C4-2B (cell line): ENCODE results near the gene BHMT2.

Source experiments
- ZFX ChIP-seq: fragments of 450-650 bp; IDR thresholded peaks from 2 replicates; pipeline ENCODE4 v1.6.1; 2017
- TF ChIP-seq, protein P1 (sequence below): fragments of 450-650 bp; conservative IDR thresholded peaks from 2 replicates; pipeline ENCODE4 v1.5.1; 2017; ENCODE audit warnings: mild to moderate bottlenecking

DNA sequence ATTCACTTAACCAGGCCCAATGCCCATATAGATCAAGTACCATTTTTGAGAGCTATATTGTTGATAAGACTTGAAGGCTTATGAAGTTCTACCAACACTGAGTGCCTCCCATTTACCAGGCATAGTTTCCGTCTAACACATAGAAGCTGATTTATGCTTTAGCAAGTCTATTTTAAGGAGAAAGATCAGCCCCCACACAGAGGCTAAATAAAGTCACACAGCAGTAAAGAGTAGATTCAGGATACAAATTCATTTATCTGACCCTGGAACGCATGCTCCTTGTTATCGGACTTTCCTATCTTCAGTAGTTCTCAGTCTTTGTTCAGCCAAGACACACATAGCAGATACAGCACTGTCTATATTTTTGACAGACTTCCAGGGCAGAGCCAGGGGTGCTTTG, 34.3 kb upstream of the BHMT2 start:
- TF ChIP-seq, protein P1, sequence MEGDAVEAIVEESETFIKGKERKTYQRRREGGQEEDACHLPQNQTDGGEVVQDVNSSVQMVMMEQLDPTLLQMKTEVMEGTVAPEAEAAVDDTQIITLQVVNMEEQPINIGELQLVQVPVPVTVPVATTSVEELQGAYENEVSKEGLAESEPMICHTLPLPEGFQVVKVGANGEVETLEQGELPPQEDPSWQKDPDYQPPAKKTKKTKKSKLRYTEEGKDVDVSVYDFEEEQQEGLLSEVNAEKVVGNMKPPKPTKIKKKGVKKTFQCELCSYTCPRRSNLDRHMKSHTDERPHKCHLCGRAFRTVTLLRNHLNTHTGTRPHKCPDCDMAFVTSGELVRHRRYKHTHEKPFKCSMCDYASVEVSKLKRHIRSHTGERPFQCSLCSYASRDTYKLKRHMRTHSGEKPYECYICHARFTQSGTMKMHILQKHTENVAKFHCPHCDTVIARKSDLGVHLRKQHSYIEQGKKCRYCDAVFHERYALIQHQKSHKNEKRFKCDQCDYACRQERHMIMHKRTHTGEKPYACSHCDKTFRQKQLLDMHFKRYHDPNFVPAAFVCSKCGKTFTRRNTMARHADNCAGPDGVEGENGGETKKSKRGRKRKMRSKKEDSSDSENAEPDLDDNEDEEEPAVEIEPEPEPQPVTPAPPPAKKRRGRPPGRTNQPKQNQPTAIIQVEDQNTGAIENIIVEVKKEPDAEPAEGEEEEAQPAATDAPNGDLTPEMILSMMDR, result no peak
- no peak for TF ChIP-seq ZFX
